Caco-2 (cell line): ENCODE data around the gene ENPP1. TPM values are rescaled to one million over a fixed set of nuclear protein-coding genes. Genes with fewer than 3 reads are reported as not detected.

Experiments used
- Bru-seq: library from RNA; stranded (reverse); fragments of 400-500 nt; gene quantifications from one replicate; lab custom pipeline; 2021; lab: Mats Ljungman, UMichigan
- BruChase-seq, 2 experiments: library from RNA; stranded (reverse); fragments of 400-500 nt; gene quantifications; one replicate each; lab custom pipeline; 2021; lab: Mats Ljungman, UMichigan
- BruUV-seq: library from RNA; stranded (reverse); fragments of 400-500 nt; replicated peaks from 2 replicates; lab custom pipeline; 2021; lab: Mats Ljungman, UMichigan
- CTCF ChIA-PET: fragments of 300-600 bp; sonication (Branson Sonifier 250); formaldehyde crosslinking; loops from one replicate; lab custom pipeline; 2022; ENCODE audit warnings: antibody characterized with exemption; lab: Charles Lee
- POLR2A ChIA-PET: fragments of 300-600 bp; sonication (Branson Sonifier 250); formaldehyde crosslinking; loops from one replicate; lab custom pipeline; 2022; ENCODE audit warnings: antibody characterized with exemption; lab: Charles Lee
- DNase-seq, 2 experiments: peaks; one replicate each; pipeline versions ENCODE4 v3.0.0 to v3.0.0-alpha.2; 2020 to 2022
- H3K27me3 ChIP-seq: replicated peaks from 2 replicates; pipeline ENCODE4 v1.6.0; 2011; ENCODE audit warnings: low read length; ENCODE audit not compliant: control insufficient read depth, insufficient read depth
- H3K36me3 ChIP-seq: 2 replicates; pipeline ENCODE4 v1.5.1; 2011; ENCODE audit warnings: low read length; ENCODE audit not compliant: control insufficient read depth, insufficient read depth
- H3K4me1 ChIP-seq: fragments of 250-450 bp; sonication (Bioruptor Pico); 2 replicates; pipeline ENCODE4 v1.5.1; 2020; ENCODE audit warnings: mild to moderate bottlenecking
- H3K4me3 ChIP-seq: 2 replicates; pipeline ENCODE4 v1.5.1; 2011; ENCODE audit warnings: low read depth, mild to moderate bottlenecking, control low read depth, low read length
- H3K9me3 ChIP-seq: fragments of 250-450 bp; sonication (Bioruptor Pico); 2 replicates; pipeline ENCODE4 v1.5.1; 2020; ENCODE audit warnings: mild to moderate bottlenecking, moderate library complexity
- H3K27ac Mint-ChIP-seq: one replicate; pipeline ENCODE4 v1.8.0; 2022; ENCODE audit warnings: mixed read lengths; ENCODE audit not compliant: unreplicated experiment
- H3K27me3 Mint-ChIP-seq: one replicate; pipeline ENCODE4 v1.8.0; 2022; ENCODE audit warnings: mixed read lengths; ENCODE audit not compliant: insufficient read depth, unreplicated experiment
- H3K36me3 Mint-ChIP-seq: one replicate; pipeline ENCODE4 v1.8.0; 2022; ENCODE audit warnings: mild to moderate bottlenecking, mixed read lengths; ENCODE audit not compliant: insufficient read depth, unreplicated experiment
- H3K4me1 Mint-ChIP-seq: one replicate; pipeline ENCODE4 v1.8.0; 2022; ENCODE audit warnings: low read depth, mixed read lengths; ENCODE audit not compliant: unreplicated experiment
- H3K4me3 Mint-ChIP-seq: one replicate; pipeline ENCODE4 v1.8.0; 2022; ENCODE audit warnings: mild to moderate bottlenecking, moderate library complexity, mixed read lengths; ENCODE audit not compliant: unreplicated experiment
- H3K9me3 Mint-ChIP-seq: one replicate; pipeline ENCODE4 v1.8.0; 2022; ENCODE audit warnings: mixed read lengths; ENCODE audit not compliant: unreplicated experiment
- intact Hi-C: fragments of 100-400 bp; cut with micrococcal nuclease; formaldehyde crosslinking; loops from one replicate; pipeline ENCODE4 v1.10.0; 2022; ENCODE audit not compliant: unreplicated experiment
- long read RNA-seq: library from polyadenylated mRNA; stranded (forward); transcript quantifications from one replicate; pipeline ENCODE4 v2.0.0, GENCODE V29; 2022
- total RNA-seq: library from RNA; stranded (reverse); gene quantifications from 2 replicates; pipeline ENCODE4 v1.2.3, GENCODE V29; 2022
- TF ChIP-seq, protein P1 (sequence below), 2 experiments: fragments of 200-600 bp in 1 of 2; IDR thresholded peaks; 1 replicate in 1 of 2; 2 replicates in 1 of 2; pipeline versions ENCODE4 v1.5.1 to v1.8.0; 2011 to 2022; ENCODE audit warnings: antibody characterized with exemption in 1 of 2, control low read depth in 1 of 2, inconsistent platforms in 1 of 2, low read depth in 1 of 2, low read length in 1 of 2, mild to moderate bottlenecking in 1 of 2, moderate library complexity in 1 of 2; ENCODE audit not compliant: insufficient read depth in 1 of 2, severe bottlenecking in 1 of 2, unreplicated experiment in 1 of 2

ENPP1 gene
- total RNA-seq = 4.6 and 4.8 TPM in 2 replicates
- Bru-seq, nascent RNA = percentile 47 among the genes with signal in this experiment
- percentile 44 among the genes with signal in this experiment for BruChase-seq, experiment 1, labeled RNA remaining after a 2-hour chase
- percentile 49 among the genes with signal in this experiment for BruChase-seq, experiment 2, labeled RNA remaining after a 6-hour chase
- long read RNA-seq, full-length matches to known transcripts = 3 of 4 reads
- long read RNA-seq, partial matches to known transcripts = 0 of 4 reads
- long read RNA-seq, other reads (novel, unspliced or antisense) = 1 of 4 reads

DNA sequence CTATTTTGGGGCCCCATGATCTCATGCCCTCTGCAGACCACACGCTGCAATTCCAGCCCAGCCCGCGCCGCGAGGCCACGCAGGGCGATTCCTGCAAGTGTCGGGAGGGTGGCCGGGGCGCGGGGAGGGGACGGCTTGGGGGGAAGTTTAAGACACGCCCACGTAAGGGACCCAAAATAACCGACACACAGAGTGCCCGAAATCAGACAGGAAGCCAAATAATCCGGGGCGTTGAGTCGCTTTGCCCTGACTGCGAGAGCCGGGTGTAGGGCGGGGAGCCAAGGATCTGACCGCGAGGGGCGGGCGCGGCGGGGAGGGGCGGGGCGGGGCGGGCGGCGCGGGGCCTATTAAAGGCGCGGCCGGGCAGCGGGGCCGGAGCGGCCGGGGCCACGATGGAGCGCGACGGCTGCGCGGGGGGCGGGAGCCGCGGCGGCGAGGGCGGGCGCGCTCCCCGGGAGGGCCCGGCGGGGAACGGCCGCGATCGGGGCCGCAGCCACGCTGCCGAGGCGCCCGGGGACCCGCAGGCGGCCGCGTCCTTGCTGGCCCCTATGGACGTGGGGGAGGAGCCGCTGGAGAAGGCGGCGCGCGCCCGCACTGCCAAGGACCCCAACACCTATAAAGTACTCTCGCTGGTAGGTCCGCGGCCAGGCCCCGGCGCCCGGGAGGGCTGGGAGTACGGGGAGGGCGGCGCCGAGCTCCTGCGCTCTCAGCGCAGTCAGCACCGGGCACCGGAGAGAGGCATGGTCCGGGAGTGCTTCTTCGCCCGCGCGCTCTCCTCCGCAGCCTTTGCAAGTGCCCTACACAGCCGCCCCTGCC, at the start of gene ENPP1:
TSS of gene ENPP1 (plus strand) at position 377 of the 816 bp plus-strand sequence. CDS start at position 393, 16 bp downstream.
- Mint-ChIP-seq H3K4me1 (peaks cover 9% of the 10 kb centered on the region), H3K27ac (no peak within 1 kb of the TSS), H3K4me3 (peak within 1 kb of the TSS; percentile 86), H3K27me3 (peaks cover 18% of the 10 kb centered on the region), H3K9me3 (peaks cover 8% of the 10 kb centered on the region), H3K36me3 (no peaks in the 10 kb centered on the region)
- H3K4me1 ChIP-seq = peaks cover 6% of the 10 kb centered on the region; the same call in 1 of the 2 replicates
- no peaks in the 10 kb centered on the region for H3K36me3 ChIP-seq
- DNase-seq = peak; percentile 61 to 65
- H3K4me3 ChIP-seq = peak within 1 kb of the TSS; percentile 57
- TF ChIP-seq, protein P1, sequence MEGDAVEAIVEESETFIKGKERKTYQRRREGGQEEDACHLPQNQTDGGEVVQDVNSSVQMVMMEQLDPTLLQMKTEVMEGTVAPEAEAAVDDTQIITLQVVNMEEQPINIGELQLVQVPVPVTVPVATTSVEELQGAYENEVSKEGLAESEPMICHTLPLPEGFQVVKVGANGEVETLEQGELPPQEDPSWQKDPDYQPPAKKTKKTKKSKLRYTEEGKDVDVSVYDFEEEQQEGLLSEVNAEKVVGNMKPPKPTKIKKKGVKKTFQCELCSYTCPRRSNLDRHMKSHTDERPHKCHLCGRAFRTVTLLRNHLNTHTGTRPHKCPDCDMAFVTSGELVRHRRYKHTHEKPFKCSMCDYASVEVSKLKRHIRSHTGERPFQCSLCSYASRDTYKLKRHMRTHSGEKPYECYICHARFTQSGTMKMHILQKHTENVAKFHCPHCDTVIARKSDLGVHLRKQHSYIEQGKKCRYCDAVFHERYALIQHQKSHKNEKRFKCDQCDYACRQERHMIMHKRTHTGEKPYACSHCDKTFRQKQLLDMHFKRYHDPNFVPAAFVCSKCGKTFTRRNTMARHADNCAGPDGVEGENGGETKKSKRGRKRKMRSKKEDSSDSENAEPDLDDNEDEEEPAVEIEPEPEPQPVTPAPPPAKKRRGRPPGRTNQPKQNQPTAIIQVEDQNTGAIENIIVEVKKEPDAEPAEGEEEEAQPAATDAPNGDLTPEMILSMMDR (IDR thresholded peaks at IDR 0.05; ENCODE audit: insufficient read depth in 1 of 2, low read depth in 1 of 2, low read length in 1 of 2, severe bottlenecking in 1 of 2, unreplicated experiment in 1 of 2) = peak in 1 of 2 experiments; percentile 40
- no TSS peak for BruUV-seq
- ChIA-PET CTCF (no interaction called here), POLR2A (no interaction called here)
- no peaks in the 10 kb centered on the region for H3K9me3 ChIP-seq
- H3K27me3 ChIP-seq = no peaks in the 10 kb centered on the region
- intact Hi-C loops = loop anchor here (5.0 to 10.0 kb wide), 2 partner anchors 87 to 116 kb away; no protein-coding TSS in a partner anchor

DNA sequence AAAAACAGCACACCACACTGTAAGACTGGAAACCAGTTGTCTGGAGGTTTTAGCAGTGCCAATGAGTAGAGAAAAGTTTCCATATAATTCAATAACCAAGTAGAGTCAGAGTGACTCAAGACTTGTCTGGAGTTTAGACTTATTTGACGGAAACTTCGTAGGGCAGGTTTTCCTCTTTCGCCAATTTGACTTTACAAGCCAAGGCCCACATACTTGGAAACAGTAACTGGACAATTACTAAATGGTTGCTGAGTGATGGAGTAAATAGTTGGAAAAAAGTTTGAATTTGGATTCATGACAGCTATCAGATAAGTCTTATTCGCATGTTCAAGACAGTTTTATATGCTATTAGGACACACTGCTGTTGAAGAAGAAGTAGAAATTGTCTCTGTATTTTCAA, 48.9 kb upstream of the ENPP1 start:
- H3K9me3 ChIP-seq = no peaks in the 10 kb centered on the region
- H3K27me3 ChIP-seq = no peaks in the 10 kb centered on the region
- Mint-ChIP-seq H3K36me3 (no peaks in the 10 kb centered on the region), H3K9me3 (no peaks in the 10 kb centered on the region), H3K27me3 (peaks cover 7% of the 10 kb centered on the region), H3K27ac (no peak overlapping the region), H3K4me3 (no peak overlapping the region), H3K4me1 (no peaks in the 10 kb centered on the region)
- TF ChIP-seq, protein P1 (IDR thresholded peaks at IDR 0.05; ENCODE audit: insufficient read depth in 1 of 2, low read depth in 1 of 2, low read length in 1 of 2, severe bottlenecking in 1 of 2, unreplicated experiment in 1 of 2) = no peak
- DNase-seq = no peak
- H3K4me3 ChIP-seq = no peak overlapping the region
- intact Hi-C loops = no loop called here
- ChIA-PET CTCF (no interaction called here), POLR2A (no interaction called here)
- no TSS peak for BruUV-seq
- no peaks in the 10 kb centered on the region for H3K36me3 ChIP-seq
- no peaks in the 10 kb centered on the region for H3K4me1 ChIP-seq

DNA sequence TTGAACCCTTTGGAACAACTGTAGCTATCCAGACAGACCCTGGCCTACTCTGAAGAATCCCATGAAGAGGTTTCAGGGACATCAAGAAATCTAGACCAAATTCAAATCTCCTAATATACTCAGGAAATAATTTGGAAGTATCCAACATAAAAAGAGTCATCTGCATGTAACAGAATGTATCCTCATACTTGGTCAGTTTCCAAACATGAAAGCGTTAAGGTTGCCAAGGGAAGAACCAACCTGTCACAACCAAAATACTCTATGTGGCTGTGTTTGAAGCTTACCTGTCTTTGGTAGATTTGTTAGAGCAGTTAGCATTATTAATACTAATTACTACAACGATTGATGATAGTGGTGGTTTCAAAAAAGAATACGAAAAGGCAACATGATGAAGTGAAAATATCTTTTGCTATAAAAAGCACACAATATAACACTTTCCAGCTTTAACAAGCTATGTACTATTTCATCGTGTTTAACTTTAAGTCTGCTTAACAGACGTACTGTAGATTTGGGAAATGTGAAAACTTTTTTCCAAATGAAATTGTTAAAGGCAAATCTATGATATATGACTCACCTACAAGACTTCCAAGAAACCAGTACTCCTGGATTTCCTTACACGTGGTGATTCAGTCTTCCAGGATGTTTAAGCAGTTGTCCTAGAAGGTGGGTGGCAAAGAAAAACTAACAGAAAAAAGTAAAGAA, 46.6 kb upstream of the ENPP1 start:
- no peak overlapping the region for H3K4me3 Mint-ChIP-seq
- H3K27me3 Mint-ChIP-seq = peaks cover 7% of the 10 kb centered on the region
- Histone ChIP-seq H3K36me3 (no peaks in the 10 kb centered on the region), H3K4me3 (no peak overlapping the region), H3K4me1 (no peaks in the 10 kb centered on the region), H3K9me3 (no peaks in the 10 kb centered on the region), H3K27me3 (no peaks in the 10 kb centered on the region)
- no TSS peak for BruUV-seq
- no peak overlapping the region for H3K27ac Mint-ChIP-seq
- TF ChIP-seq, protein P1 (IDR thresholded peaks at IDR 0.05; ENCODE audit: insufficient read depth in 1 of 2, low read depth in 1 of 2, low read length in 1 of 2, severe bottlenecking in 1 of 2, unreplicated experiment in 1 of 2) = no peak
- no peak for DNase-seq
- H3K9me3 Mint-ChIP-seq = no peaks in the 10 kb centered on the region
- intact Hi-C loops = no loop called here
- ChIA-PET CTCF (no interaction called here), POLR2A (no interaction called here)
- no peaks in the 10 kb centered on the region for H3K4me1 Mint-ChIP-seq
- no peaks in the 10 kb centered on the region for H3K36me3 Mint-ChIP-seq
